ENCODE results near the gene DPP6.
"Not testable (repeated sequence)": the region's sequence is repeated elsewhere in the genome, so short reads cannot be mapped to it uniquely, and the experiment has no call there.

- not testable (repeated sequence) for TF ChIP-seq EP300 (IDR thresholded peaks at IDR 0.05; ENCODE audit: borderline replicate concordance in 1 of 2, low read depth in 1 of 2, low read length in 1 of 2); GABPA (IDR thresholded peaks at IDR 0.05; ENCODE audit: low read depth); CTCF (IDR thresholded peaks at IDR 0.05); EZH2phosphoT487 (IDR thresholded peaks at IDR 0.05; ENCODE audit: borderline replicate concordance, low read depth); SIN3A (IDR thresholded peaks at IDR 0.05; ENCODE audit: borderline replicate concordance, low read depth, low read length); MAX (IDR thresholded peaks at IDR 0.05; ENCODE audit: low read depth); POLR2AphosphoS5 (IDR thresholded peaks at IDR 0.05; ENCODE audit: low read depth, low read length); CHD2 (IDR thresholded peaks at IDR 0.05; ENCODE audit: low read length, partially characterized antibody); RAD21 (IDR thresholded peaks at IDR 0.05; ENCODE audit: low read length); ZBTB33 (IDR thresholded peaks at IDR 0.05; ENCODE audit: borderline replicate concordance, low read depth); YY1 (IDR thresholded peaks at IDR 0.05; ENCODE audit: low read depth); FOXM1 (IDR thresholded peaks at IDR 0.05; ENCODE audit: low read depth)
Measured at GRCh38 chr7:154146707-154147038, 94.5 kb downstream of the DPP6 start.
